Mesenchymal stem cell (in vitro differentiated cells and primary cell): ENCODE measurements around the gene LRRC14B.

ENCODE experiments used
- DNase-seq: peaks from one replicate; pipeline ENCODE4 v3.0.0-alpha.2; 2013
- H2AFZ ChIP-seq: one replicate; pipeline ENCODE4 v1.6.1; 2013; ENCODE audit warnings: low read depth, mild to moderate bottlenecking, control low read depth, inconsistent platforms, low read length, moderate library complexity
- H2AK5ac ChIP-seq: 2 replicates; pipeline ENCODE4 v1.6.1; 2013; ENCODE audit warnings: low read length, moderate library complexity, mild to moderate bottlenecking, inconsistent platforms; ENCODE audit not compliant: severe bottlenecking
- H2BK120ac ChIP-seq: one replicate; pipeline ENCODE4 v1.6.1; 2013; ENCODE audit warnings: low read depth, mild to moderate bottlenecking, inconsistent platforms, low read length, moderate library complexity
- H2BK12ac ChIP-seq, 2 experiments: one replicate each; pipeline ENCODE4 v1.6.1; 2013; ENCODE audit warnings: inconsistent platforms in 2 of 2, low read length in 2 of 2, mild to moderate bottlenecking in 2 of 2, moderate library complexity in 2 of 2, control low read depth in 1 of 2
- H2BK15ac ChIP-seq: one replicate; pipeline ENCODE4 v1.6.1; 2013; ENCODE audit warnings: mild to moderate bottlenecking, low read depth, inconsistent platforms; ENCODE audit not compliant: poor library complexity, severe bottlenecking
- H2BK5ac ChIP-seq: 2 replicates; pipeline ENCODE4 v1.6.1; 2013; ENCODE audit warnings: low read depth, mild to moderate bottlenecking, low read length, control low read depth, inconsistent platforms; ENCODE audit not compliant: poor library complexity, severe bottlenecking
- H3K14ac ChIP-seq, 2 experiments: one replicate each; pipeline ENCODE4 v1.6.1; 2013; ENCODE audit warnings: inconsistent platforms in 2 of 2, low read length in 2 of 2, control low read depth in 1 of 2, mild to moderate bottlenecking in 1 of 2, moderate library complexity in 1 of 2
- H3K18ac ChIP-seq, 2 experiments: one replicate each; pipeline ENCODE4 v1.6.1; 2013; ENCODE audit warnings: inconsistent platforms in 2 of 2, low read length in 2 of 2, control low read depth in 1 of 2, low read depth in 1 of 2, mild to moderate bottlenecking in 1 of 2
- H3K23ac ChIP-seq, 2 experiments: one replicate each; pipeline ENCODE4 v1.6.1; 2013; ENCODE audit warnings: inconsistent platforms in 2 of 2, low read length in 2 of 2, mild to moderate bottlenecking in 2 of 2, moderate library complexity in 2 of 2, control low read depth in 1 of 2
- H3K27ac ChIP-seq: 2 replicates; pipeline ENCODE4 v1.5.1; 2013; ENCODE audit warnings: mild to moderate bottlenecking, moderate library complexity, low read length, control low read depth, inconsistent platforms; ENCODE audit not compliant: poor library complexity, severe bottlenecking
- H3K27me3 ChIP-seq, 2 experiments: 2 replicates each; pipeline versions ENCODE4 v1.6.1 to v1.7.0; 2013; ENCODE audit warnings: low read length in 2 of 2, mild to moderate bottlenecking in 2 of 2, moderate library complexity in 2 of 2, control low read depth in 1 of 2, inconsistent platforms in 1 of 2; ENCODE audit not compliant: control insufficient read depth in 1 of 2, insufficient read depth in 1 of 2
- H3K36me3 ChIP-seq, 2 experiments: 2 replicates each; pipeline versions ENCODE4 v1.6.1 to v1.7.0; 2013; ENCODE audit warnings: low read length in 2 of 2, control low read depth in 1 of 2, inconsistent platforms in 1 of 2, low read depth in 1 of 2, mild to moderate bottlenecking in 1 of 2; ENCODE audit not compliant: insufficient read depth in 2 of 2, control insufficient read depth in 1 of 2
- H3K4ac ChIP-seq, 2 experiments: one replicate each; pipeline ENCODE4 v1.6.1; 2013; ENCODE audit warnings: inconsistent platforms in 2 of 2, low read length in 2 of 2, mild to moderate bottlenecking in 2 of 2, moderate library complexity in 2 of 2, control low read depth in 1 of 2, low read depth in 1 of 2
- H3K4me1 ChIP-seq: 2 replicates; pipeline ENCODE4 v1.6.1; 2013; ENCODE audit warnings: low read depth, low read length, control low read depth; ENCODE audit not compliant: control insufficient read depth, insufficient read depth
- H3K4me2 ChIP-seq: 2 replicates; pipeline ENCODE4 v1.6.1; 2013; ENCODE audit warnings: low read length, mild to moderate bottlenecking, inconsistent platforms; ENCODE audit not compliant: poor library complexity, severe bottlenecking
- H3K4me3 ChIP-seq, 2 experiments: 2 replicates each; pipeline versions ENCODE4 v1.5.1 to v1.7.0; 2013; ENCODE audit warnings: low read length in 2 of 2, mild to moderate bottlenecking in 2 of 2, control low read depth in 1 of 2, low read depth in 1 of 2; ENCODE audit not compliant: insufficient read depth in 1 of 2
- H3K79me1 ChIP-seq: replicated peaks from 2 replicates; pipeline ENCODE4 v1.6.1; 2013; ENCODE audit warnings: mild to moderate bottlenecking, control low read depth, low read length, inconsistent platforms; ENCODE audit not compliant: poor library complexity, severe bottlenecking
- H3K9ac ChIP-seq: 2 replicates; pipeline ENCODE4 v1.7.0; 2013; ENCODE audit warnings: mild to moderate bottlenecking, low read length, moderate library complexity
- H3K9me3 ChIP-seq: 2 replicates; pipeline ENCODE4 v1.7.0; 2013; ENCODE audit warnings: mild to moderate bottlenecking, low read length; ENCODE audit not compliant: control insufficient read depth
- H4K8ac ChIP-seq: one replicate; pipeline ENCODE4 v1.6.1; 2013; ENCODE audit warnings: inconsistent platforms, mild to moderate bottlenecking, low read length, moderate library complexity
- H4K91ac ChIP-seq: one replicate; pipeline ENCODE4 v1.6.1; 2013; ENCODE audit warnings: mild to moderate bottlenecking, low read length, inconsistent platforms
- WGBS: methylation state at CpG from one replicate; pipeline ENCODE4 v1.1.7; 2013; ENCODE audit warnings: mixed read lengths; 5-methylcytosine and 5-hydroxymethylcytosine counted together

LRRC14B gene

DNA sequence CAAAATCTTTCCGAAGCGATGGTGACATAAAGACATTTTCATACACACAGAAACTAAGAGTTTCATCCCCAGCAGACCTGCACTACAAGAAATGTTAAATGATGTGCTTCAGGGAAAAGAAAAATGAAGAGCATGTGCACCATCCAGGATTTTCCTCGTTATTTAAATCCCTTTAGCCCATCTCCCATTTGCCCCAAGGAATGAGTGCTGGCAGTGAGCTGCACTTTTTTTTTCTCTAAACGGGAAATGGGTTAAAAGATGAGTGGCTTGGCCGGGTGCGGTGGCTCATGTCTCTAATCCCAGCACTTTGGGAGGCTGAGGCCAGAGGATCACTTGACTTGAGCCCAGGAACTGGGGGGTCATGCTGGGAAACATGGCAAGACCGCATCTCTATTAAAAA, 6.8 kb upstream of the LRRC14B start:
- no peak overlapping the region for H2BK12ac ChIP-seq
- H3K23ac ChIP-seq, result no peak overlapping the region
- no peak overlapping the region for H2BK5ac ChIP-seq
- peaks cover 9% of the 10 kb centered on the region for H3K4me1 ChIP-seq
- no peak overlapping the region for H3K27ac ChIP-seq
- no peak overlapping the region for H2AK5ac ChIP-seq
- no peak overlapping the region for H3K14ac ChIP-seq
- no peak overlapping the region for H3K4ac ChIP-seq
- WGBS, result 89% methylated on average over 4 of the region's 7 CpGs
- peaks cover 0 to 32% of the 10 kb centered on the region in 2 experiments for H3K27me3 ChIP-seq
- no peak overlapping the region for H2BK120ac ChIP-seq
- no peak overlapping the region for H2AFZ ChIP-seq
- H3K36me3 ChIP-seq, result no peaks in the 10 kb centered on the region
- H4K8ac ChIP-seq, result no peak overlapping the region
- no peak for DNase-seq
- H3K4me2 ChIP-seq, result no peak overlapping the region
- no peaks in the 10 kb centered on the region for H3K9me3 ChIP-seq
- H3K4me3 ChIP-seq, result no peak overlapping the region
- H2BK15ac ChIP-seq, result no peak overlapping the region
- H3K9ac ChIP-seq, result no peak overlapping the region
- H3K79me1 ChIP-seq, result no peaks in the 10 kb centered on the region
- H4K91ac ChIP-seq, result no peak overlapping the region
- H3K18ac ChIP-seq, result no peak overlapping the region

DNA sequence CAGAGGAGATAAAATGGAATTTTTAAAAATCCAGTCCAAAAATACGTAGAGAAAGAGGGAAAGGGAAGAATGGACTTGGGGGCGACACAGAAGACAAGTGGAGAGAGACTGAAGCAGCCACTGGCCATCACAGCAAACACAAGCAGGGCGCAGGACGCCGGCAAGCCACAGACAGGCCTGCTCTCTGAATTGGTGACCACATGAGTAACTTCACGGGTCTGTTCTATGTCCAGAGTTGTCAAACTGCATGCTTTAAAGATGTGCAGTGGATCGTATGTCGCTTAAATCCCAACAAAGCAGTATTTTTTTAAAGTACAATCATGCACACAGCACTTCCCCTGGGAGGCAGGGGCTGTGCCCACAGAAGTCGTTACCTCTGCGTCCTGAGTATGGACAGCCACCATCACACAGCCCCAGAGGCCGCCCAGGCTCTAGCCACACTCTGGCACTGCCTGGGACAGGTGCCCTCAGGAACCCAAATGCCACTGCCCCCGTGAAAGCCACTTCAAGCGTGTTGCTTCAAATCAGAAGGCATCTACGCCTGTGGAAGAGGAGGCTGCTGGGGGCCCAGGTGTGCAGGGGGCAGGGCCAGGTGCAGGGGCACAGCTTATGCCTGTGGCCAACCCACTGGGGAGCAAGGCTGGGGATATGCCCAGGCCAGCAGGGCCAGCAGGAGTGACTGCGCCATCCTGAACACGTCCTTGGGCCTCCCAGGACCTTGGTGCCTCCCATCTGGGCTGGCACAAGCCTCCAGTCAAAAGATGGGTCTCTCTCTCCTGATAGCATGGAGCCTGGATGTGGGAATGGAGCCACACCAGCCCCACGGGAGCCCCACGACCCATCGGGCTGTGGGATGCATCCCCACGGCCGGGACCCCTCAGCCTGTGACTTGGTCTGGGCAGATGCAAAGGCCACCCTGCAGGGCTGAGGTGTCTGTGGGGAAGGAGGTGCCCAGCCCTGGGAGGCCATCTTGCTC, 5.9 kb upstream of the LRRC14B start:
- no peak overlapping the region for H2AFZ ChIP-seq
- no peak overlapping the region for H3K27ac ChIP-seq
- peak overlapping the region in 1 of 2 experiments; percentile 27 for H3K23ac ChIP-seq
- no peak overlapping the region for H3K4ac ChIP-seq
- H2BK5ac ChIP-seq, result no peak overlapping the region
- peaks cover 0 to 30% of the 10 kb centered on the region in 2 experiments for H3K27me3 ChIP-seq
- 62% methylated on average over 21 of the region's 21 CpGs for WGBS
- H2BK15ac ChIP-seq, result no peak overlapping the region
- H3K14ac ChIP-seq, result no peak overlapping the region
- peaks cover 10% of the 10 kb centered on the region for H3K4me1 ChIP-seq
- no peak overlapping the region for H3K4me3 ChIP-seq
- no peak overlapping the region for H2BK12ac ChIP-seq
- no peak overlapping the region for H3K4me2 ChIP-seq
- no peaks in the 10 kb centered on the region for H3K79me1 ChIP-seq
- H4K8ac ChIP-seq, result no peak overlapping the region
- peak; percentile 80 for DNase-seq
- H2AK5ac ChIP-seq, result no peak overlapping the region
- H3K9me3 ChIP-seq, result no peaks in the 10 kb centered on the region
- H4K91ac ChIP-seq, result no peak overlapping the region
- no peak overlapping the region for H3K9ac ChIP-seq
- H3K36me3 ChIP-seq, result no peaks in the 10 kb centered on the region
- H3K18ac ChIP-seq, result no peak overlapping the region
- H2BK120ac ChIP-seq, result no peak overlapping the region

DNA sequence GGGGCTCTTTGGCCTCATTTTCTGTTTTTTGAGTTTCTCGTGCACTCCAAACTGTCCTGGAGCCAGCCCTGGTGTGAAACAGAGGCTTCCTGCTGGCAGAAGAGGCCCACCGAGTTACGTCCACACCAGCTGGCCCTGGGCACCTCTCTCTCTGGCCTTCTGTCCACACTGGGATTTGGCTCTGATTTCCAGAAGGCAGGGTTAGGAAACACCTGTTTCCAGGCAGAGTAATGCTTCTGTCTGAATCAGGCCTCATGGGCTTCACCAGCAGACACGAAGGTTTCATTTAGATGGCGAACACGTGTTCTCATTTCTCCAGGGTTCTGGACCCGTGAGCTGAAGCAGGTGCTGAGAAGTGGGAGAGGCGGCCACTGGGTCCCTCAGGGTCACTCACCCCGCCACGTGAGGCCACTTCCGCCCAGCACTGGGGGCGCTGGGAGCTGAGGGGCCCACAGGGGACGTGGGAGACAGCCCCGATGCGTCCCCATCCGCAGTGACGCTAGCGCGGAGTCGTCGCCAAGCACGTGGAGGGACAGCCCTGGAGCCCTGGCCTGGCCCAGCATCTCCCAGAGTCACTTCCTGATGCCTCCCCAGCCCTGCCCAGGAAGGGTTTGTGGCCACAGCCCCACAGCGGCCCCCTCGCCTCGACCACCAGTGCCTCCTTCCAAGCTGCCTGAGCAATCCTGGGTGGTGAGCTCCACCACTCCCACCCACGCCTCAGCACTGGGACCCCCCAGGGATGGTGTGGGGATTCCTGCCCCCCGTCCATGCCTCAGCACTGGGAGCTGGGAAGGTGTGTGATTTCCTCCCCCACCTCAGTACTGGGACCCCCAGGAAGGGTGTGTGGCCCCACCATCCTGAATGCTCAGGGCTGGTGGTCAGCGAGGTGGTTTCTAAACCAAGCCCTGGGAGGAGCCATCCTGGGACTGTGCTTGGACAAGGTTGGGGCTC, 4.9 kb upstream of the LRRC14B start:
- H3K36me3 ChIP-seq, result peaks cover 0 to under 1% of the 10 kb centered on the region in 2 experiments
- no peaks in the 10 kb centered on the region for H3K9me3 ChIP-seq
- no peak overlapping the region for H2BK15ac ChIP-seq
- no peak overlapping the region for H3K23ac ChIP-seq
- H3K18ac ChIP-seq, result no peak overlapping the region
- no peak overlapping the region for H3K4me3 ChIP-seq
- H3K4ac ChIP-seq, result no peak overlapping the region
- H4K8ac ChIP-seq, result no peak overlapping the region
- no peak overlapping the region for H2BK120ac ChIP-seq
- no peak overlapping the region for H2BK5ac ChIP-seq
- H3K4me2 ChIP-seq, result no peak overlapping the region
- H3K79me1 ChIP-seq, result no peaks in the 10 kb centered on the region
- no peak overlapping the region for H2AFZ ChIP-seq
- H3K14ac ChIP-seq, result no peak overlapping the region
- DNase-seq, result no peak
- H4K91ac ChIP-seq, result no peak overlapping the region
- no peak overlapping the region for H3K27ac ChIP-seq
- H2AK5ac ChIP-seq, result no peak overlapping the region
- H2BK12ac ChIP-seq, result no peak overlapping the region
- H3K4me1 ChIP-seq, result peaks cover 11% of the 10 kb centered on the region
- H3K9ac ChIP-seq, result no peak overlapping the region
- peaks cover 0 to 36% of the 10 kb centered on the region in 2 experiments for H3K27me3 ChIP-seq
- WGBS, result 93% methylated on average over 28 of the region's 28 CpGs

DNA sequence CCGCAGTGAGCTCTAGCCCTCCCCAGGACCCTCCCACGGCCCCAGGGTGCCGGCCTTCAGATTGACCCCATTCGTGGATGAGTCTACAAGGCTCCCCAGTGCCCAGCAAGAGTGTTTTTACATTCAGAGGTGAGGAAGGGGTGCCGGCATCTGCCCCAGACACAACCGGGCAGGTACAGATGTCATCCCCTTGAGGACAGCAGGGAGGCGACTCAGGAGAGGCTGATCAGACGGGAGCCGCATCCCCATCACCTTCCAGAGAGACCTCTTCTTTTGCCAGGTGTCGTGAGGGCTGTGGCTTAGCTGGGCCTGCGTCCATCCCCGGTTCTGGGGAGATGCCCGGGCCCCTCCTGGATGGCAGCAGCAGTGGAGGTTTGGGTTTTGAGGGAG, 4.3 kb upstream of the LRRC14B start:
- Histone ChIP-seq H4K8ac (no peak overlapping the region), H3K4ac (no peak overlapping the region), H3K36me3 (peaks cover 0 to 7% of the 10 kb centered on the region in 2 experiments), H2BK120ac (no peak overlapping the region), H3K27me3 (peaks cover 0 to 43% of the 10 kb centered on the region in 2 experiments), H3K4me2 (no peak overlapping the region), H3K18ac (no peak overlapping the region), H4K91ac (no peak overlapping the region), H2BK12ac (no peak overlapping the region), H2AFZ (no peak overlapping the region), H3K9me3 (no peaks in the 10 kb centered on the region), H3K79me1 (no peaks in the 10 kb centered on the region), H2BK5ac (no peak overlapping the region), H3K14ac (no peak overlapping the region), H3K4me1 (peaks cover 11% of the 10 kb centered on the region), H3K9ac (no peak overlapping the region), H3K23ac (no peak overlapping the region), H3K4me3 (no peak overlapping the region), H2BK15ac (no peak overlapping the region), H2AK5ac (no peak overlapping the region), H3K27ac (no peak overlapping the region)
- 85% methylated on average over 10 of the region's 13 CpGs for WGBS
- DNase-seq, result no peak
